GM12873 (cell line): ENCODE data around the gene KCNIP4.

Source experiments
- TF ChIP-seq, protein P1 (sequence below): IDR thresholded peaks from 2 replicates; pipeline ENCODE4 v1.5.1; 2012; ENCODE audit warnings: low read depth, mild to moderate bottlenecking, moderate library complexity, low read length, control low read depth; ENCODE audit not compliant: insufficient read depth; ENCODE audit errors: missing control alignments

Gene KCNIP4

DNA sequence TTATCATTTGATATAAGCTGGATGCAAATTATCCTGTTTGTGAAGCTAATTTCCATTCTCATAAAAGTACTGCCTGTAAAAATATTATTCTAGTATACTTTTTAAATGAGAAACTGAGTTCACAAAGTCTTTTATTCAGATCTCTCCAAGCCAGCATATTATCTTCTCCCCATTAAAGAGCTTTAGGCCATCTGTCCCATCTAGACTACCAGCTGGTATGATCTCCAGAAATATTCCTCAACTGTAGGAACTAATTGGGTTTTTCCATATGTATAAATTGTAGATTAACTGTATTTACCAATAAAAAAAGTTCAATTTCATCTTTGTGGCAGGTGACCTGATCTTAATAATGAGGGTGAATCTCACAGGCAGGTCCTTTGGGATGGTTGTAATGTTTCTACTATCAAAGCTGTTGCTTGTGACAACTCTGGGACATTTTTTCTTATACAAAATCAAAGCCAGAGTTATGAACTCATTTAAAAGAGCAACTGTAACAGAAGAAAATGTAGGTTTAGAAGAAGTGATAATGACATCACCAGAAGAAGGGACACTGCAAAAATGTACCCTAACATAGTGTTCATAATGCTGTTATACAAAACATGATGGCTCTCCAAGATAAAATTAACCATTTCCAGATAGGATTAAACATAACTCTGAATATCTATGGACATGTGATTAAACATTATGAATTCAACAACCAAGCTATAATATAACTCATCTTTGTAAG, 132.8 kb downstream of the KCNIP4 start:
- TF ChIP-seq, protein P1, sequence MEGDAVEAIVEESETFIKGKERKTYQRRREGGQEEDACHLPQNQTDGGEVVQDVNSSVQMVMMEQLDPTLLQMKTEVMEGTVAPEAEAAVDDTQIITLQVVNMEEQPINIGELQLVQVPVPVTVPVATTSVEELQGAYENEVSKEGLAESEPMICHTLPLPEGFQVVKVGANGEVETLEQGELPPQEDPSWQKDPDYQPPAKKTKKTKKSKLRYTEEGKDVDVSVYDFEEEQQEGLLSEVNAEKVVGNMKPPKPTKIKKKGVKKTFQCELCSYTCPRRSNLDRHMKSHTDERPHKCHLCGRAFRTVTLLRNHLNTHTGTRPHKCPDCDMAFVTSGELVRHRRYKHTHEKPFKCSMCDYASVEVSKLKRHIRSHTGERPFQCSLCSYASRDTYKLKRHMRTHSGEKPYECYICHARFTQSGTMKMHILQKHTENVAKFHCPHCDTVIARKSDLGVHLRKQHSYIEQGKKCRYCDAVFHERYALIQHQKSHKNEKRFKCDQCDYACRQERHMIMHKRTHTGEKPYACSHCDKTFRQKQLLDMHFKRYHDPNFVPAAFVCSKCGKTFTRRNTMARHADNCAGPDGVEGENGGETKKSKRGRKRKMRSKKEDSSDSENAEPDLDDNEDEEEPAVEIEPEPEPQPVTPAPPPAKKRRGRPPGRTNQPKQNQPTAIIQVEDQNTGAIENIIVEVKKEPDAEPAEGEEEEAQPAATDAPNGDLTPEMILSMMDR = no peak

GRCh38 chr4:21811565-21811964, 137.0 kb downstream of the KCNIP4 start:
- TF ChIP-seq, protein P1 = no peak

- TF ChIP-seq, protein P1 = no peak
These were observed 141.6 kb downstream of the KCNIP4 start for GRCh38 chr4:21806991-21807390.

- TF ChIP-seq, protein P1 = no peak
These were observed 146.2 kb downstream of the KCNIP4 start for GRCh38 chr4:21802406-21802805.

DNA sequence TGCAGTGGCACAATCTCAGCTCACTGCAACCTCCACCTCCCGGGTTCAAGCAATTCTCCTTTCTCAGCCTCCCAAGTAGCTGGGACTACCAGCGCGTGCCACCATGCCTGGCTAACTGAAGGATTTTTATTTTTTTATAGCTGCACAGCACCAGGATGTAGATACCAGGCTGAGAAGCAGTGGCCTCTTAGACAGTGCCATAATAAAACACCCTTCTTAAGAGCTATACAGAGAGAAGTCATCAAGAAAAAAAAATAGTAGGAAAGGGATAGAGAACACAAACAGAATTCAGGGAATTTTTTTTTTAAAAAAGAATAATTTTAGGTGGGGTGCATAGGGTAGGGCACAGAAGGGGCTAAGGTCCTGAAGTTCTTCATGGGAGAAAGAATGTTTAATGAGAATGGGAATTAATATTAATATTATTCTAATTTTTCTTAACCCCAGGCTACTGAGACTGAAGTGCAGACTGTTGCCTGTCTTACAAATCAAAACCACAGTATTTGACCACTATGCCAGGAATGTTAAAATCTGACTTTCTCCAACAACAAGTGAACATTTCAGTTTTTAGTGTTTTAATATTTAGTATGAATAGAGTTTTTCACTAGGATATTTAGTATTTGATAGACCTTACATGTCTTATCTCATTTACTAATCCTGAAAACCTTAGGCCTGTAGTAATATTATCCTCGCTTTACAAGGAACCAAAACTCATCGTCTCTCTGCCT, 146.7 kb downstream of the KCNIP4 start:
- TF ChIP-seq, protein P1 = no peak

GRCh38 chr4:21795091-21795490, 153.5 kb downstream of the KCNIP4 start:
- TF ChIP-seq, protein P1 = no peak

DNA sequence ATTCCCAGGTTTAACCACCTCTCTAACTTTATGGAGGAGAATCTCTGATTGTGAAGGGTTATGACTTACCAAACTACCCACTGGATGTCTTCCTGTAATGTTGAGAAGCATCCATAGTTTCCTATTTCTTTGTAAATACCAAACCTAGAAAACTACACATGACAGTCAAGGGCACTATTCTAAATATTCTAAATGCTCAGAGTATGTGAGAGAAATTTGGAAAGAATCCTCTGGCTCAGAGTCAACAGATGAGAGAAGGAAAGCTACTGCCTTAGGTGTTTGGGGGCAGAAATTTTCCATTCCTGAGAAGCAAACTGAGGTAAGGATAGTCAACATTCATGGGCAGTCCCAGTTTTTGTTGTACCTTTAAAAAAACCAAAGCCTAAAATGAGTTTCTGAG, 155.8 kb downstream of the KCNIP4 start:
- TF ChIP-seq, protein P1 = no peak
